Measurements from ENCODE around the gene CCDC137.

GRCh38 chr17:81711814-81712467, 45.4 kb downstream of the CCDC137 start, which contains the start of gene SLC25A10:
- TF ChIP-seq CTCF (IDR thresholded peaks at IDR 0.05; ENCODE audit: low read length) (no peak), EZH2 (optimal IDR thresholded peaks at IDR 0.05; ENCODE audit: low read depth, low read length) (no peak)
